AG09309 (cell line): Measurements from ENCODE around the gene RER1.

Source experiments
- DNase-seq: peaks from one replicate; pipeline ENCODE4 v3.0.0-alpha.2; 2010; ENCODE audit warnings: low read depth
- H3K4me3 ChIP-seq: 2 replicates; pipeline ENCODE4 v1.5.1; 2011; ENCODE audit warnings: mild to moderate bottlenecking, low read depth, low read length, moderate library complexity; ENCODE audit not compliant: control insufficient read depth
- CTCF ChIP-seq: IDR thresholded peaks from 2 replicates; pipeline ENCODE4 v1.5.1; 2011; ENCODE audit warnings: mild to moderate bottlenecking, low read depth, low read length, inconsistent platforms; ENCODE audit not compliant: insufficient read depth, control insufficient read depth; ENCODE audit errors: missing control alignments

The RER1 gene

GRCh38 chr1:2377751-2378440 is 13.7 kb upstream of the RER1 start:
- TF ChIP-seq CTCF = no peak
- H3K4me3 ChIP-seq = no peak overlapping the region
- DNase-seq = no peak

- no peak for TF ChIP-seq CTCF
- DNase-seq = no peak
- no peak overlapping the region for H3K4me3 ChIP-seq
Measured at GRCh38 chr1:2378441-2378851, 13.2 kb upstream of the RER1 start.

GRCh38 chr1:2378956-2379732 is 12.5 kb upstream of the RER1 start:
- TF ChIP-seq CTCF = no peak
- no peak overlapping the region for H3K4me3 ChIP-seq

GRCh38 chr1:2379733-2380404 is 11.8 kb upstream of the RER1 start:
- TF ChIP-seq CTCF = no peak
- no peak overlapping the region for H3K4me3 ChIP-seq
- DNase-seq = no peak

More at GRCh38 chr1:2378956-2379732, 12.5 kb upstream of the RER1 start:
- DNase-seq = no peak

GRCh38 chr1:2380816-2381591 is 10.6 kb upstream of the RER1 start:
- no peak overlapping the region for H3K4me3 ChIP-seq
- TF ChIP-seq CTCF = no peak
- DNase-seq = no peak
